Heart left ventricle (tissue), 13 donors: ENCODE results near the gene LIPK.

Experiments used
- CTCF ChIP-seq, 12 donors: fragments of 200-600 bp; sonication (generic) in 4 of 12; IDR thresholded peaks; one replicate each; pipeline versions ENCODE4 v1.5.0 to v1.8.0; 2018 to 2022; ENCODE audit warnings: antibody characterized with exemption in 12 of 12, mild to moderate bottlenecking in 5 of 12
- POLR2A ChIP-seq, 2 donors: fragments of 450-650 bp; IDR thresholded peaks; one replicate each; pipeline ENCODE4 v1.6.1; 2017; ENCODE audit warnings: antibody characterized with exemption in 2 of 2, mild to moderate bottlenecking in 2 of 2, moderate library complexity in 2 of 2
- donor health status: ischemic (EF 13 %, LVEDD 7.1; RV severe dilation, severe dysfunction).
- donor health status: DM: no; HTN: yes; CAD: no.
- donor health status: DM: no; HTN: no; CAD: no.
- donor health status: ischemic (EF 25% LVEDD 6.9; RV normal size, moderate dysfunction).
- donor health status: ischemic (EF 25% LVEDD 5.7; RV mildly dilated, moderate dysfunction).
- donor health status: ischemic (EF 35%, LVEDD 5.7; RV mildly dilated, moderate dysfunction).
- donor health status: nonischemic (EF 11% LVEDD 7.7; RV severe dilation, severe dysfunction).
- donor health status: DM: yes; HTN: yes; CAD: no.
- donor health status: PGD.
- donor health status: ischemic (EF 29% LVEDD 5.4; RV normal size, mild dysfunction).
- donor health status: nonischemic (EF 23%, LVEDD 6.1; RV moderate dilation, normal function).

- TF ChIP-seq CTCF (IDR thresholded peaks at IDR 0.05) = no peak
- no peak for TF ChIP-seq POLR2A (IDR thresholded peaks at IDR 0.05)
These were observed 48.1 kb upstream of the LIPK start for GRCh38 chr10:88657901-88658300.
